Stimulated activated memory B cell treated with anti-CD40 and anti-IgM and Interleukin-4, amounts not matched to agents 10 μg/mL and 1 μg/mL and 100 μg/mL, for 72 hours (primary cell): ENCODE measurements around the gene HSPA12A.

ENCODE experiments used
- ATAC-seq: fragments of 150-1000 bp; cut with Tn5 transposase; 2 replicates; pipeline ENCODE4 v1.10.0; 2021
- H3K27ac Mint-ChIP-seq: one replicate; pipeline ENCODE4 v1.8.0; 2022; ENCODE audit warnings: mild to moderate bottlenecking, mixed read lengths
- H3K27me3 Mint-ChIP-seq: one replicate; pipeline ENCODE4 v1.8.0; 2022; ENCODE audit warnings: mixed read lengths
- H3K36me3 Mint-ChIP-seq: one replicate; pipeline ENCODE4 v1.8.0; 2022; ENCODE audit warnings: mixed read lengths
- H3K4me1 Mint-ChIP-seq: one replicate; pipeline ENCODE4 v1.8.0; 2022; ENCODE audit warnings: mixed read lengths
- H3K4me3 Mint-ChIP-seq: one replicate; pipeline ENCODE4 v1.8.0; 2022; ENCODE audit warnings: mild to moderate bottlenecking, moderate library complexity, mixed read lengths
- H3K9me3 Mint-ChIP-seq: one replicate; pipeline ENCODE4 v1.8.0; 2022; ENCODE audit warnings: mixed read lengths

The HSPA12A gene

GRCh38 chr10:116738339-116738738, 4.0 kb downstream of the HSPA12A start:
- H3K36me3 Mint-ChIP-seq: no peaks in the 10 kb centered on the region
- no peaks in the 10 kb centered on the region for H3K4me1 Mint-ChIP-seq
- ATAC-seq: no peak
- no peak overlapping the region for H3K27ac Mint-ChIP-seq
- peaks cover 47% of the 10 kb centered on the region for H3K27me3 Mint-ChIP-seq
- no peak overlapping the region for H3K4me3 Mint-ChIP-seq
- peaks cover 7% of the 10 kb centered on the region for H3K9me3 Mint-ChIP-seq

GRCh38 chr10:116737627-116738327, 4.6 kb downstream of the HSPA12A start:
- Mint-ChIP-seq H3K27me3 (peaks cover 43% of the 10 kb centered on the region), H3K4me3 (no peak overlapping the region), H3K9me3 (peaks cover 7% of the 10 kb centered on the region), H3K36me3 (no peaks in the 10 kb centered on the region), H3K27ac (no peak overlapping the region), H3K4me1 (no peaks in the 10 kb centered on the region)
- ATAC-seq: no peak

- no peak overlapping the region for H3K27ac Mint-ChIP-seq
- no peak for ATAC-seq
- H3K4me1 Mint-ChIP-seq: no peaks in the 10 kb centered on the region
- no peak overlapping the region for H3K4me3 Mint-ChIP-seq
- peaks cover 7% of the 10 kb centered on the region for H3K9me3 Mint-ChIP-seq
- H3K27me3 Mint-ChIP-seq: peaks cover 37% of the 10 kb centered on the region
- no peaks in the 10 kb centered on the region for H3K36me3 Mint-ChIP-seq
These were observed 8.8 kb downstream of the HSPA12A start for GRCh38 chr10:116733566-116733965.

GRCh38 chr10:116732573-116732972, 9.8 kb downstream of the HSPA12A start:
- ATAC-seq: no peak
- Mint-ChIP-seq H3K27ac (no peak overlapping the region), H3K4me3 (no peak overlapping the region), H3K27me3 (peaks cover 29% of the 10 kb centered on the region), H3K4me1 (no peaks in the 10 kb centered on the region), H3K9me3 (peaks cover 7% of the 10 kb centered on the region), H3K36me3 (no peaks in the 10 kb centered on the region)

- Mint-ChIP-seq H3K27me3 (peaks cover 27% of the 10 kb centered on the region), H3K27ac (no peak overlapping the region), H3K4me1 (no peaks in the 10 kb centered on the region), H3K4me3 (no peak overlapping the region), H3K9me3 (no peaks in the 10 kb centered on the region), H3K36me3 (no peaks in the 10 kb centered on the region)
- peak; percentile 11 for ATAC-seq
These were observed 11.7 kb downstream of the HSPA12A start for GRCh38 chr10:116730464-116731260.

GRCh38 chr10:116729243-116729642, 13.1 kb downstream of the HSPA12A start:
- ATAC-seq: no peak
- Mint-ChIP-seq H3K9me3 (no peaks in the 10 kb centered on the region), H3K36me3 (no peaks in the 10 kb centered on the region), H3K4me3 (no peak overlapping the region), H3K4me1 (no peaks in the 10 kb centered on the region), H3K27me3 (peaks cover 27% of the 10 kb centered on the region), H3K27ac (no peak overlapping the region)

GRCh38 chr10:116728526-116729096, 13.8 kb downstream of the HSPA12A start:
- Mint-ChIP-seq H3K4me3 (no peak overlapping the region), H3K9me3 (no peaks in the 10 kb centered on the region), H3K27me3 (peaks cover 29% of the 10 kb centered on the region), H3K36me3 (no peaks in the 10 kb centered on the region), H3K4me1 (no peaks in the 10 kb centered on the region), H3K27ac (no peak overlapping the region)
- no peak for ATAC-seq

GRCh38 chr10:116723428-116724281, 18.7 kb downstream of the HSPA12A start:
- no peak overlapping the region for H3K27ac Mint-ChIP-seq
- peak; percentile 6 for ATAC-seq
- H3K36me3 Mint-ChIP-seq: no peaks in the 10 kb centered on the region
- H3K27me3 Mint-ChIP-seq: peaks cover 32% of the 10 kb centered on the region
- H3K9me3 Mint-ChIP-seq: no peaks in the 10 kb centered on the region
- H3K4me3 Mint-ChIP-seq: no peak overlapping the region
- no peaks in the 10 kb centered on the region for H3K4me1 Mint-ChIP-seq

- peaks cover 32% of the 10 kb centered on the region for H3K27me3 Mint-ChIP-seq
- no peak overlapping the region for H3K27ac Mint-ChIP-seq
- no peak overlapping the region for H3K4me3 Mint-ChIP-seq
- no peak for ATAC-seq
- H3K4me1 Mint-ChIP-seq: no peaks in the 10 kb centered on the region
- no peaks in the 10 kb centered on the region for H3K9me3 Mint-ChIP-seq
- no peaks in the 10 kb centered on the region for H3K36me3 Mint-ChIP-seq
These were observed 19.5 kb downstream of the HSPA12A start for GRCh38 chr10:116722736-116723427.

- Mint-ChIP-seq H3K36me3 (no peaks in the 10 kb centered on the region), H3K9me3 (no peaks in the 10 kb centered on the region), H3K27ac (no peak overlapping the region), H3K4me1 (no peaks in the 10 kb centered on the region), H3K27me3 (peaks cover 28% of the 10 kb centered on the region), H3K4me3 (no peak overlapping the region)
- ATAC-seq: no peak
These were observed 20.6 kb downstream of the HSPA12A start for GRCh38 chr10:116721547-116722392.

GRCh38 chr10:116720668-116721546, 21.5 kb downstream of the HSPA12A start:
- no peaks in the 10 kb centered on the region for H3K4me1 Mint-ChIP-seq
- no peak overlapping the region for H3K27ac Mint-ChIP-seq
- ATAC-seq: no peak
- no peak overlapping the region for H3K4me3 Mint-ChIP-seq
- H3K27me3 Mint-ChIP-seq: peaks cover 20% of the 10 kb centered on the region
- H3K36me3 Mint-ChIP-seq: no peaks in the 10 kb centered on the region
- no peaks in the 10 kb centered on the region for H3K9me3 Mint-ChIP-seq

- ATAC-seq: no peak
- Mint-ChIP-seq H3K4me3 (no peak overlapping the region), H3K9me3 (no peaks in the 10 kb centered on the region), H3K4me1 (no peaks in the 10 kb centered on the region), H3K27ac (no peak overlapping the region), H3K27me3 (peaks cover 19% of the 10 kb centered on the region), H3K36me3 (no peaks in the 10 kb centered on the region)
These were observed 22.1 kb downstream of the HSPA12A start for GRCh38 chr10:116720241-116720643.

GRCh38 chr10:116719804-116720203, 22.6 kb downstream of the HSPA12A start:
- Mint-ChIP-seq H3K9me3 (no peaks in the 10 kb centered on the region), H3K4me1 (no peaks in the 10 kb centered on the region), H3K27me3 (peaks cover 21% of the 10 kb centered on the region), H3K4me3 (no peak overlapping the region), H3K27ac (no peak overlapping the region), H3K36me3 (no peaks in the 10 kb centered on the region)
- no peak for ATAC-seq
